ENCODE measurements around the gene DCX. TPM values are rescaled to one million over a fixed set of nuclear protein-coding genes. Genes with fewer than 3 reads are reported as not detected.
"Not testable (repeated sequence)": the region's sequence is repeated elsewhere in the genome, so short reads cannot be mapped to it uniquely, and the experiment has no call there.

Gene DCX
- total RNA-seq, 1 donor from 2014 or later: 41.4 TPM

DNA sequence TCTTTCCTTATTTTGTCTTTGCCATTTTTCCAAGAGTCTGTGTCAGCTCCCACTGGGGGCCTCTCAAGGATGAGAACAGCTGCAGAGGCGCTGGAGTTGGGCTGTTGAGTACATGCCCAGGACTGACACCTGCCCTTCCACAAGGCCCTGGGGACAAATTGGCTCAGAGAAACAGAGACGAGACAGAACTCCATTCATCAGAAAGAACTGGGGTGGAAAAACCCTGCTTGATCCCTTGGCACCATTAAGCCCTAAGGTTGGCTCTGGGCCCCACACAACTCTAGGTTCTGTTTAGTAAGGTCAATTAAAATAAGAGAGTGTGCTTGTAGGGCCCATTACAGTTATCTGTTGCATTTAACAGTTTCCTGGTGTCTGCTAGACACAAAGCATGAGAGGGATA is 63.6 kb downstream of the DCX start:
- TF ChIP-seq, protein P1, sequence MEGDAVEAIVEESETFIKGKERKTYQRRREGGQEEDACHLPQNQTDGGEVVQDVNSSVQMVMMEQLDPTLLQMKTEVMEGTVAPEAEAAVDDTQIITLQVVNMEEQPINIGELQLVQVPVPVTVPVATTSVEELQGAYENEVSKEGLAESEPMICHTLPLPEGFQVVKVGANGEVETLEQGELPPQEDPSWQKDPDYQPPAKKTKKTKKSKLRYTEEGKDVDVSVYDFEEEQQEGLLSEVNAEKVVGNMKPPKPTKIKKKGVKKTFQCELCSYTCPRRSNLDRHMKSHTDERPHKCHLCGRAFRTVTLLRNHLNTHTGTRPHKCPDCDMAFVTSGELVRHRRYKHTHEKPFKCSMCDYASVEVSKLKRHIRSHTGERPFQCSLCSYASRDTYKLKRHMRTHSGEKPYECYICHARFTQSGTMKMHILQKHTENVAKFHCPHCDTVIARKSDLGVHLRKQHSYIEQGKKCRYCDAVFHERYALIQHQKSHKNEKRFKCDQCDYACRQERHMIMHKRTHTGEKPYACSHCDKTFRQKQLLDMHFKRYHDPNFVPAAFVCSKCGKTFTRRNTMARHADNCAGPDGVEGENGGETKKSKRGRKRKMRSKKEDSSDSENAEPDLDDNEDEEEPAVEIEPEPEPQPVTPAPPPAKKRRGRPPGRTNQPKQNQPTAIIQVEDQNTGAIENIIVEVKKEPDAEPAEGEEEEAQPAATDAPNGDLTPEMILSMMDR (conservative IDR thresholded peaks at IDR 0.05): no peak

DNA sequence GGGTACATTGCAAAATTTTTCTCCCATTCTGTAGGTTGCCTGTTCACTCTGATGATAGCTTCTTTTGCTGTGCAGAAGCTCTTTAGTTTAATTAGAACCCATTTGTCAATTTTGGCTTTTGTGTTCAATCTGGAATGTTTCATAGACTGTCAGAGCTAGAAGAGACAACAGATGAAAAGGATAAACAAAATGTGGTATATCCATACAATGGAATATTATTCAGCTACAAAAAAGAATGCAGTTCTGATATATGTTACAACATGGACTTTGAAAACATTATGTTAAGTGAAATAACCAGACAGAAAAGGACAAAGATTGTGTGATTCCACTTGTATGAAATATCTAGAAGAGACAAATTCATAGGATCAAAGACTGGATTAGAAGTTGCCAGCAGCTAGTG is 65.8 kb downstream of the DCX start:
- not testable (repeated sequence) for DNase-seq (ENCODE audit: extremely low spot score, unreplicated experiment); H3K4me3 Mint-ChIP-seq; H3K4me1 Mint-ChIP-seq (ENCODE audit: unreplicated experiment); H3K9me3 Mint-ChIP-seq; H3K36me3 Mint-ChIP-seq; H3K27ac Mint-ChIP-seq; H3K27me3 Mint-ChIP-seq

More for the DNA sequence above, 63.6 kb downstream of the DCX start:
- H3K27ac Mint-ChIP-seq: no peak overlapping the region
- no peaks in the 10 kb centered on the region for H3K27me3 Mint-ChIP-seq
- H3K4me1 Mint-ChIP-seq (ENCODE audit: unreplicated experiment): no peaks in the 10 kb centered on the region
- no peaks in the 10 kb centered on the region for H3K9me3 Mint-ChIP-seq
- no peak overlapping the region for H3K4me3 Mint-ChIP-seq
- H3K36me3 Mint-ChIP-seq: no peaks in the 10 kb centered on the region
- no peak for DNase-seq (ENCODE audit: extremely low spot score, unreplicated experiment)

DNA sequence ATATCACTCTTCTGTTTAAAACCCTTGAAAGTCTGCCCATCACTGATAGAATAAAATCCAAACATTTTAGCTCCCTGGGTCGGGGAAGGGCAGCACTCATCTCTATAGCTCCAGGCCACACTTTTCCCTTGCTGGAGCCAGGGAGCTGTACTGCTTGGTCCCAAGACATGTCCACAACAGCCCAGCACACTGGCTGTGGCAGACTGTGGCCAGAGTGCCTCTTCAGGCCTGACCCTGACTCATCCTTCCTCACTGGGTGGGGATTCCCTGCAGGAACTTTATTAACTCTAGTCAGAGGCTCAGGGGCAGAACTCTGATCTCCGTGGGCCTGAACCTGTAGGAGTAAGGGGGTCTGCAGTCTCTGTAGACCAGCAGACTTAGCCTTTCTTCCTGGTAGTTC is 71.9 kb downstream of the DCX start:
- no peaks in the 10 kb centered on the region for H3K4me1 Mint-ChIP-seq (ENCODE audit: unreplicated experiment)
- no peak for DNase-seq (ENCODE audit: extremely low spot score, unreplicated experiment)
- no peaks in the 10 kb centered on the region for H3K9me3 Mint-ChIP-seq
- TF ChIP-seq, protein P1 (conservative IDR thresholded peaks at IDR 0.05): no peak
- no peaks in the 10 kb centered on the region for H3K36me3 Mint-ChIP-seq
- no peak overlapping the region for H3K4me3 Mint-ChIP-seq
- no peaks in the 10 kb centered on the region for H3K27me3 Mint-ChIP-seq
- no peak overlapping the region for H3K27ac Mint-ChIP-seq

DNA sequence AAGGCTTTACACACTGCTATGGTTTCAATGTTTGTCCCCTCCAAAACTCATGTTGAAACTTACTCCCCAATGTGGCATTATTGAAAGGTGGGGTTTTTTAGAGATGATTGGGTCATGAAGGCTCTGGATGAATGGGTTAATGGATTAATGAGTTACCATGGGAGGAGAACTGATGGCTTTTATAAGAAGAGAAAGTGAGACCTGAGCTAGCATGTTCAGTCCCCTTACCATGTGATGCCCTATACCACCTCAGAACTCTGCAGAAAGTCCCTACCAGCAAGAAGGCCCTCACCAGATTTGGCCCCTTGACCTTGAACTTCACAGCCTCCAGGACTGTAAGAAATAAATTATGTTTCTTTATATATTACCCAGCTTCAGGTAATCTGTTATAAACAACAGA is 72.8 kb downstream of the DCX start:
- H3K36me3 Mint-ChIP-seq: no peaks in the 10 kb centered on the region
- no peak overlapping the region for H3K4me3 Mint-ChIP-seq
- TF ChIP-seq, protein P1 (conservative IDR thresholded peaks at IDR 0.05): no peak

DNA sequence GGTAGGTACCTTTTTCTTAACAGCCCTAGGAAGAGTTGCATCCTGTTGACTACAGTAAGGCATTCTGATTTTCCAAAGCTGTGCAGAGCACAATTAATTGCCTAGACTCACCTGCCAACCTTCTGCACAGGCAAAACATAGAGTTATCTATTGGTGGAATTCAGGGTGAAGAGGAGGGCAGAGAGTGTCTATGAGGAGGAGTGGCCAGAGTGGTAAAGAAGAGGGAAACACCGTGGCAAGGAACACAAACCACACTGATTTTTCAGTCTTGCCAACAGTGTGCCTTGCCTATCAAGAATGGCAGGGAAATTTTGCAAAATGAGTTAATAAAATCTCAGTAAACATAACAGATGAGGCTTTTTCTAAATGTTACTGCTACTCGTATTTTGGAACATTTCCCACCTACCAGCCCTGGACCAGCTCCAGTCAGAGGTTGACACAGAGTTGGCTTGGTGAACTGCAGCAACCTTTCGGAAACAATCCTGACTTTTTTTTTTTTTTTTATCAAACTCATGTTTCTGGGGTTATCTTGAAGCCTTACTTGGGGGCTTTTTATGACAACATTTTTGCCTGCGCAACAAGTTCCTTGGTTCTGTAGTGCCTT is 73.8 kb downstream of the DCX start:
- no peaks in the 10 kb centered on the region for H3K36me3 Mint-ChIP-seq
- H3K4me1 Mint-ChIP-seq (ENCODE audit: unreplicated experiment): no peaks in the 10 kb centered on the region
- no peak overlapping the region for H3K27ac Mint-ChIP-seq
- H3K9me3 Mint-ChIP-seq: no peaks in the 10 kb centered on the region
- TF ChIP-seq, protein P1 (conservative IDR thresholded peaks at IDR 0.05): no peak
- no peak for DNase-seq (ENCODE audit: extremely low spot score, unreplicated experiment)
- no peak overlapping the region for H3K4me3 Mint-ChIP-seq
- no peaks in the 10 kb centered on the region for H3K27me3 Mint-ChIP-seq

More for the DNA sequence above, 72.8 kb downstream of the DCX start:
- Mint-ChIP-seq H3K27ac (no peak overlapping the region), H3K4me1 (ENCODE audit: unreplicated experiment) (no peaks in the 10 kb centered on the region), H3K27me3 (no peaks in the 10 kb centered on the region), H3K9me3 (no peaks in the 10 kb centered on the region)
- DNase-seq (ENCODE audit: extremely low spot score, unreplicated experiment): no peak

DNA sequence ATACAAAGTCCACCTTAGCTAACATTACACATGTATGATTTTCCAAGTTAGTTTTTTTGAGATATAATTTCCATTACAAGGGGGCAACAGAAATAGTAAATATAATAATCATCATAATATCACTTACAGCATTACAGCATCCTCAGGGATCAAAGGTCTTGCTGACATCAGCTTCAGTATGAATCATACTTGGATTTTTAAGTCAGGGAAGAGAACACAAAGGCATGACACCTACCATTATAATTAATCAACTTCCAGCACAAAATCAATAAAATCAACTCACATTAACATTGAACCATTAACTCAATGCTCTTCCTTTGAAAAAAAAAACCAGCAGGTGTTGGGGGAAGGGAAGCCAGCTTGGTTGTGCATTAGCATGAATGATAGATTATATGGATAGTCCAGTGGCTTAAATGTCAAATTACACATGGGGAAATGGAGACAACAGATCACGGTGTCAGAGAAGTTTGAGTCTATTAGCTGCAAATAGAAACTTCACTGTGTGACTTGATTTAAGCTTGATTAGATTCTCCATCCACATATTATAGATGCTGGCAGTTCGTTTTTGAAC is 74.8 kb downstream of the DCX start:
- no peaks in the 10 kb centered on the region for H3K4me1 Mint-ChIP-seq (ENCODE audit: unreplicated experiment)
- no peaks in the 10 kb centered on the region for H3K27me3 Mint-ChIP-seq
- DNase-seq (ENCODE audit: extremely low spot score, unreplicated experiment): no peak
- H3K4me3 Mint-ChIP-seq: no peak overlapping the region
- H3K36me3 Mint-ChIP-seq: no peaks in the 10 kb centered on the region
- H3K27ac Mint-ChIP-seq: no peak overlapping the region
- TF ChIP-seq, protein P1 (conservative IDR thresholded peaks at IDR 0.05): no peak
- no peaks in the 10 kb centered on the region for H3K9me3 Mint-ChIP-seq

All from type B pancreatic cell (in vitro differentiated cells).